ENCODE measurements around the gene ANXA2R. TPM values are rescaled to one million over a fixed set of nuclear protein-coding genes. Genes with fewer than 3 reads are reported as not detected.

The ANXA2R gene
- total and polyA plus RNA-seq, 4 donors = 0.49 to 2.0 (median 0.71) TPM

DNA sequence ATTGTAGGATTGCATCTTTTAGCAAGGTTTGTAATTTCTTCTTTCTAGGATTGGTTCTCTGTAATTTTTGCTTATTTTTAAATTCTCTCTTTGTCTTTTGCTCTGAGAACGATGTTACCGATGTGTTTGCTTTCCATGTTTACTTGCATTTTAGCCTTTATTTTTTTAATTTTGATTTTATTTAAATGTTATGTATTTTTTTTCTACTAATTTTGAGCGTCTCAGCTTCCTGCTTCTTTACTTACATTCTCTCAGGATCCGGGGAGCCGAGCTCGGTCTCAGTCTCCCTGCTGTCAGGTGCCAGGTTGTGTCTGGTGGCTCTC, 20.9 kb downstream of the ANXA2R start:
- peaks cover 0 to 15% (median 5%) of the 10 kb centered on the region in 4 donors for H3K4me1 ChIP-seq (ENCODE audit: control insufficient read depth in 4 of 4, insufficient read depth in 4 of 4, low read length in 3 of 4)
- peaks cover 0 to 9% (median 3%) of the 10 kb centered on the region in 4 donors for H3K9me3 ChIP-seq (ENCODE audit: control insufficient read depth in 4 of 4, low read length in 3 of 4)
- peak overlapping the region in 1 of 2 donors; percentile 57 for H3K9ac ChIP-seq (ENCODE audit: low read depth in 1 of 2, low read length in 2 of 2)
- peak overlapping the region in 2 of 3 donors; percentile 46 to 48 for H3K4me3 ChIP-seq (ENCODE audit: low read depth in 1 of 3, low read length in 3 of 3)
- H3K27me3 ChIP-seq (ENCODE audit: control insufficient read depth in 4 of 4, insufficient read depth in 4 of 4, low read length in 3 of 4) = peaks cover 0 to 16% (median 9%) of the 10 kb centered on the region in 4 donors
- H3K36me3 ChIP-seq (ENCODE audit: control insufficient read depth in 4 of 4, insufficient read depth in 3 of 4, low read depth in 1 of 4, low read length in 3 of 4) = no peaks in the 10 kb centered on the region
- H3K27ac ChIP-seq (ENCODE audit: low read depth in 1 of 2, low read length in 2 of 2) = peak overlapping the region; percentile 58 to 75
- no peak for DNase-seq (ENCODE audit: low spot score)
- WGBS = 15% methylated on average over 6 of the region's 6 CpGs
- TF ChIP-seq FOXA2 (IDR thresholded peaks at IDR 0.05) = no peak
- TF ChIP-seq HNF4G (IDR thresholded peaks at IDR 0.05) = no peak
- TF ChIP-seq SP1 (IDR thresholded peaks at IDR 0.05) = no peak
- TF ChIP-seq RXRA (IDR thresholded peaks at IDR 0.05) = no peak
- no peak for TF ChIP-seq GABPA (IDR thresholded peaks at IDR 0.05 in 1 of 2, conservative IDR thresholded peaks at IDR 0.05 in 1 of 2)
- TF ChIP-seq HNF4A (conservative IDR thresholded peaks at IDR 0.05) = no peak
- no peak for TF ChIP-seq NR2F2 (IDR thresholded peaks at IDR 0.05)
- no peak for TF ChIP-seq EGR1 (IDR thresholded peaks at IDR 0.05; ENCODE audit: low read depth in 2 of 2)
- TF ChIP-seq, protein P1, sequence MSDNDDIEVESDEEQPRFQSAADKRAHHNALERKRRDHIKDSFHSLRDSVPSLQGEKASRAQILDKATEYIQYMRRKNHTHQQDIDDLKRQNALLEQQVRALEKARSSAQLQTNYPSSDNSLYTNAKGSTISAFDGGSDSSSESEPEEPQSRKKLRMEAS (IDR thresholded peaks at IDR 0.05) = no peak
- no peak for TF ChIP-seq RAD21 (IDR thresholded peaks at IDR 0.05)
- TF ChIP-seq, protein P2, sequence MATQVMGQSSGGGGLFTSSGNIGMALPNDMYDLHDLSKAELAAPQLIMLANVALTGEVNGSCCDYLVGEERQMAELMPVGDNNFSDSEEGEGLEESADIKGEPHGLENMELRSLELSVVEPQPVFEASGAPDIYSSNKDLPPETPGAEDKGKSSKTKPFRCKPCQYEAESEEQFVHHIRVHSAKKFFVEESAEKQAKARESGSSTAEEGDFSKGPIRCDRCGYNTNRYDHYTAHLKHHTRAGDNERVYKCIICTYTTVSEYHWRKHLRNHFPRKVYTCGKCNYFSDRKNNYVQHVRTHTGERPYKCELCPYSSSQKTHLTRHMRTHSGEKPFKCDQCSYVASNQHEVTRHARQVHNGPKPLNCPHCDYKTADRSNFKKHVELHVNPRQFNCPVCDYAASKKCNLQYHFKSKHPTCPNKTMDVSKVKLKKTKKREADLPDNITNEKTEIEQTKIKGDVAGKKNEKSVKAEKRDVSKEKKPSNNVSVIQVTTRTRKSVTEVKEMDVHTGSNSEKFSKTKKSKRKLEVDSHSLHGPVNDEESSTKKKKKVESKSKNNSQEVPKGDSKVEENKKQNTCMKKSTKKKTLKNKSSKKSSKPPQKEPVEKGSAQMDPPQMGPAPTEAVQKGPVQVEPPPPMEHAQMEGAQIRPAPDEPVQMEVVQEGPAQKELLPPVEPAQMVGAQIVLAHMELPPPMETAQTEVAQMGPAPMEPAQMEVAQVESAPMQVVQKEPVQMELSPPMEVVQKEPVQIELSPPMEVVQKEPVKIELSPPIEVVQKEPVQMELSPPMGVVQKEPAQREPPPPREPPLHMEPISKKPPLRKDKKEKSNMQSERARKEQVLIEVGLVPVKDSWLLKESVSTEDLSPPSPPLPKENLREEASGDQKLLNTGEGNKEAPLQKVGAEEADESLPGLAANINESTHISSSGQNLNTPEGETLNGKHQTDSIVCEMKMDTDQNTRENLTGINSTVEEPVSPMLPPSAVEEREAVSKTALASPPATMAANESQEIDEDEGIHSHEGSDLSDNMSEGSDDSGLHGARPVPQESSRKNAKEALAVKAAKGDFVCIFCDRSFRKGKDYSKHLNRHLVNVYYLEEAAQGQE (IDR thresholded peaks at IDR 0.05) = no peak
- TF ChIP-seq, protein P3, sequence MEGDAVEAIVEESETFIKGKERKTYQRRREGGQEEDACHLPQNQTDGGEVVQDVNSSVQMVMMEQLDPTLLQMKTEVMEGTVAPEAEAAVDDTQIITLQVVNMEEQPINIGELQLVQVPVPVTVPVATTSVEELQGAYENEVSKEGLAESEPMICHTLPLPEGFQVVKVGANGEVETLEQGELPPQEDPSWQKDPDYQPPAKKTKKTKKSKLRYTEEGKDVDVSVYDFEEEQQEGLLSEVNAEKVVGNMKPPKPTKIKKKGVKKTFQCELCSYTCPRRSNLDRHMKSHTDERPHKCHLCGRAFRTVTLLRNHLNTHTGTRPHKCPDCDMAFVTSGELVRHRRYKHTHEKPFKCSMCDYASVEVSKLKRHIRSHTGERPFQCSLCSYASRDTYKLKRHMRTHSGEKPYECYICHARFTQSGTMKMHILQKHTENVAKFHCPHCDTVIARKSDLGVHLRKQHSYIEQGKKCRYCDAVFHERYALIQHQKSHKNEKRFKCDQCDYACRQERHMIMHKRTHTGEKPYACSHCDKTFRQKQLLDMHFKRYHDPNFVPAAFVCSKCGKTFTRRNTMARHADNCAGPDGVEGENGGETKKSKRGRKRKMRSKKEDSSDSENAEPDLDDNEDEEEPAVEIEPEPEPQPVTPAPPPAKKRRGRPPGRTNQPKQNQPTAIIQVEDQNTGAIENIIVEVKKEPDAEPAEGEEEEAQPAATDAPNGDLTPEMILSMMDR (IDR thresholded peaks at IDR 0.05; ENCODE audit: low read depth, low read length, missing input control) = no peak
- TF ChIP-seq, protein P4, sequence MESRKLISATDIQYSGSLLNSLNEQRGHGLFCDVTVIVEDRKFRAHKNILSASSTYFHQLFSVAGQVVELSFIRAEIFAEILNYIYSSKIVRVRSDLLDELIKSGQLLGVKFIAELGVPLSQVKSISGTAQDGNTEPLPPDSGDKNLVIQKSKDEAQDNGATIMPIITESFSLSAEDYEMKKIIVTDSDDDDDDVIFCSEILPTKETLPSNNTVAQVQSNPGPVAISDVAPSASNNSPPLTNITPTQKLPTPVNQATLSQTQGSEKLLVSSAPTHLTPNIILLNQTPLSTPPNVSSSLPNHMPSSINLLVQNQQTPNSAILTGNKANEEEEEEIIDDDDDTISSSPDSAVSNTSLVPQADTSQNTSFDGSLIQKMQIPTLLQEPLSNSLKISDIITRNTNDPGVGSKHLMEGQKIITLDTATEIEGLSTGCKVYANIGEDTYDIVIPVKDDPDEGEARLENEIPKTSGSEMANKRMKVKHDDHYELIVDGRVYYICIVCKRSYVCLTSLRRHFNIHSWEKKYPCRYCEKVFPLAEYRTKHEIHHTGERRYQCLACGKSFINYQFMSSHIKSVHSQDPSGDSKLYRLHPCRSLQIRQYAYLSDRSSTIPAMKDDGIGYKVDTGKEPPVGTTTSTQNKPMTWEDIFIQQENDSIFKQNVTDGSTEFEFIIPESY (IDR thresholded peaks at IDR 0.05) = no peak
- no peak for TF ChIP-seq YY1 (IDR thresholded peaks at IDR 0.05)
- no peak for TF ChIP-seq FOXA1 (IDR thresholded peaks at IDR 0.05)
- TF ChIP-seq JUND (IDR thresholded peaks at IDR 0.05) = no peak
- TF ChIP-seq, protein P5, sequence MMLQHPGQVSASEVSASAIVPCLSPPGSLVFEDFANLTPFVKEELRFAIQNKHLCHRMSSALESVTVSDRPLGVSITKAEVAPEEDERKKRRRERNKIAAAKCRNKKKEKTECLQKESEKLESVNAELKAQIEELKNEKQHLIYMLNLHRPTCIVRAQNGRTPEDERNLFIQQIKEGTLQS (IDR thresholded peaks at IDR 0.05) = no peak
- no peak for TF ChIP-seq TAF1 (conservative IDR thresholded peaks at IDR 0.05)

All from liver (tissue), 9 donors.